ENCODE results near the gene GAS6.

GAS6 gene

GRCh38 chr13:113901642-113902041 lies 37.8 kb upstream of the GAS6 start:
- TF ChIP-seq TOX (CRISPR knock-in tag; IDR thresholded peaks at IDR 0.05; ENCODE audit: borderline replicate concordance) (no peak), ZC3H10 (CRISPR knock-in tag; IDR thresholded peaks at IDR 0.05) (no peak), ARNTL (CRISPR knock-in tag; IDR thresholded peaks at IDR 0.05; ENCODE audit: borderline replicate concordance, low read depth) (no peak), ZFP3 (CRISPR knock-in tag; IDR thresholded peaks at IDR 0.05) (no peak)

DNA sequence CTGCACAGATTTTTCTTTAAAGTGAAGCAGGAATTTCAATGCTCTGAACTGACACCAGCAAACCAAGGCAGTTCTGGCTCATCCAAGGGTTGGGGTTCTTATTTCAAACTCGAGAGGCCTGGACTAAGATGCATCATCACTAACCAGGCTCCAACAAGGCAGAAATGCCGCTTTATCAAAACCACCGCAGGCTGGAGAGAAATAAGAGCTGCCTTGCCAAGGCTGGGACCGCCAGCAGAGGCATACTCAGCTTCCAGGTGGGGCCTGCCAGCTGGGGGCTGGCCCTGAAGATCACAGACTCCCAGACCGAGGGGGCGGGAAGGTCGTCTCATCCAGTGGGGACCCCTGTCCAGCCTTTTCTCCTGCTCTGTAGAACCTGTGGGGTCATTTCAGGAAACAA lies 37.4 kb upstream of the GAS6 start:
- no peak for ATAC-seq
- TF ChIP-seq, protein P1, sequence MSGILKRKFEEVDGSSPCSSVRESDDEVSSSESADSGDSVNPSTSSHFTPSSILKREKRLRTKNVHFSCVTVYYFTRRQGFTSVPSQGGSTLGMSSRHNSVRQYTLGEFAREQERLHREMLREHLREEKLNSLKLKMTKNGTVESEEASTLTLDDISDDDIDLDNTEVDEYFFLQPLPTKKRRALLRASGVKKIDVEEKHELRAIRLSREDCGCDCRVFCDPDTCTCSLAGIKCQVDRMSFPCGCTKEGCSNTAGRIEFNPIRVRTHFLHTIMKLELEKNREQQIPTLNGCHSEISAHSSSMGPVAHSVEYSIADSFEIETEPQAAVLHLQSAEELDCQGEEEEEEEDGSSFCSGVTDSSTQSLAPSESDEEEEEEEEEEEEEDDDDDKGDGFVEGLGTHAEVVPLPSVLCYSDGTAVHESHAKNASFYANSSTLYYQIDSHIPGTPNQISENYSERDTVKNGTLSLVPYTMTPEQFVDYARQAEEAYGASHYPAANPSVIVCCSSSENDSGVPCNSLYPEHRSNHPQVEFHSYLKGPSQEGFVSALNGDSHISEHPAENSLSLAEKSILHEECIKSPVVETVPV (CRISPR knock-in tag; IDR thresholded peaks at IDR 0.05) = no peak
- no peak for TF ChIP-seq SNAI2 (CRISPR knock-in tag; IDR thresholded peaks at IDR 0.05)
- no peak for TF ChIP-seq POU6F1 (CRISPR knock-in tag; IDR thresholded peaks at IDR 0.05; ENCODE audit: borderline replicate concordance, low read depth)
- no peak for TF ChIP-seq ZFP30 (CRISPR knock-in tag; IDR thresholded peaks at IDR 0.05)
- no peak for TF ChIP-seq ZNF70 (CRISPR knock-in tag; IDR thresholded peaks at IDR 0.05)
- TF ChIP-seq, protein P2, sequence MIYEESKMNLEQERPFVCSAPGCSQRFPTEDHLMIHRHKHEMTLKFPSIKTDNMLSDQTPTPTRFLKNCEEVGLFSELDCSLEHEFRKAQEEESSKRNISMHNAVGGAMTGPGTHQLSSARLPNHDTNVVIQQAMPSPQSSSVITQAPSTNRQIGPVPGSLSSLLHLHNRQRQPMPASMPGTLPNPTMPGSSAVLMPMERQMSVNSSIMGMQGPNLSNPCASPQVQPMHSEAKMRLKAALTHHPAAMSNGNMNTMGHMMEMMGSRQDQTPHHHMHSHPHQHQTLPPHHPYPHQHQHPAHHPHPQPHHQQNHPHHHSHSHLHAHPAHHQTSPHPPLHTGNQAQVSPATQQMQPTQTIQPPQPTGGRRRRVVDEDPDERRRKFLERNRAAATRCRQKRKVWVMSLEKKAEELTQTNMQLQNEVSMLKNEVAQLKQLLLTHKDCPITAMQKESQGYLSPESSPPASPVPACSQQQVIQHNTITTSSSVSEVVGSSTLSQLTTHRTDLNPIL (CRISPR knock-in tag; IDR thresholded peaks at IDR 0.05; ENCODE audit: low read depth) = no peak
- TF ChIP-seq CSDC2 (CRISPR knock-in tag; IDR thresholded peaks at IDR 0.05) = no peak
- no peak for TF ChIP-seq RARB (CRISPR knock-in tag; IDR thresholded peaks at IDR 0.05)
- no peak for TF ChIP-seq GLIS3 (CRISPR knock-in tag; IDR thresholded peaks at IDR 0.05)
- TF ChIP-seq PPARA (CRISPR knock-in tag; IDR thresholded peaks at IDR 0.05; ENCODE audit: borderline replicate concordance) = no peak

More at GRCh38 chr13:113901642-113902041, 37.8 kb upstream of the GAS6 start:
- ATAC-seq = no peak

- TF ChIP-seq PPARA (CRISPR knock-in tag; IDR thresholded peaks at IDR 0.05; ENCODE audit: borderline replicate concordance) (no peak), ESRRG (CRISPR knock-in tag; IDR thresholded peaks at IDR 0.05) (no peak), ISL1 (CRISPR knock-in tag; IDR thresholded peaks at IDR 0.05) (no peak), SNAI2 (CRISPR knock-in tag; IDR thresholded peaks at IDR 0.05) (no peak), ZNF565 (CRISPR knock-in tag; conservative IDR thresholded peaks at IDR 0.05; ENCODE audit: low read depth) (no peak), ARNTL (CRISPR knock-in tag; IDR thresholded peaks at IDR 0.05; ENCODE audit: borderline replicate concordance, low read depth) (no peak), GLIS3 (CRISPR knock-in tag; IDR thresholded peaks at IDR 0.05) (no peak), CSDC2 (CRISPR knock-in tag; IDR thresholded peaks at IDR 0.05) (no peak), ZFP3 (CRISPR knock-in tag; IDR thresholded peaks at IDR 0.05) (no peak)
- TF ChIP-seq, protein P3, sequence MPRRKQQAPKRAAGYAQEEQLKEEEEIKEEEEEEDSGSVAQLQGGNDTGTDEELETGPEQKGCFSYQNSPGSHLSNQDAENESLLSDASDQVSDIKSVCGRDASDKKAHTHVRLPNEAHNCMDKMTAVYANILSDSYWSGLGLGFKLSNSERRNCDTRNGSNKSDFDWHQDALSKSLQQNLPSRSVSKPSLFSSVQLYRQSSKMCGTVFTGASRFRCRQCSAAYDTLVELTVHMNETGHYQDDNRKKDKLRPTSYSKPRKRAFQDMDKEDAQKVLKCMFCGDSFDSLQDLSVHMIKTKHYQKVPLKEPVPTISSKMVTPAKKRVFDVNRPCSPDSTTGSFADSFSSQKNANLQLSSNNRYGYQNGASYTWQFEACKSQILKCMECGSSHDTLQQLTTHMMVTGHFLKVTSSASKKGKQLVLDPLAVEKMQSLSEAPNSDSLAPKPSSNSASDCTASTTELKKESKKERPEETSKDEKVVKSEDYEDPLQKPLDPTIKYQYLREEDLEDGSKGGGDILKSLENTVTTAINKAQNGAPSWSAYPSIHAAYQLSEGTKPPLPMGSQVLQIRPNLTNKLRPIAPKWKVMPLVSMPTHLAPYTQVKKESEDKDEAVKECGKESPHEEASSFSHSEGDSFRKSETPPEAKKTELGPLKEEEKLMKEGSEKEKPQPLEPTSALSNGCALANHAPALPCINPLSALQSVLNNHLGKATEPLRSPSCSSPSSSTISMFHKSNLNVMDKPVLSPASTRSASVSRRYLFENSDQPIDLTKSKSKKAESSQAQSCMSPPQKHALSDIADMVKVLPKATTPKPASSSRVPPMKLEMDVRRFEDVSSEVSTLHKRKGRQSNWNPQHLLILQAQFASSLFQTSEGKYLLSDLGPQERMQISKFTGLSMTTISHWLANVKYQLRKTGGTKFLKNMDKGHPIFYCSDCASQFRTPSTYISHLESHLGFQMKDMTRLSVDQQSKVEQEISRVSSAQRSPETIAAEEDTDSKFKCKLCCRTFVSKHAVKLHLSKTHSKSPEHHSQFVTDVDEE (CRISPR knock-in tag; IDR thresholded peaks at IDR 0.05) = no peak
- TF ChIP-seq, protein P4, sequence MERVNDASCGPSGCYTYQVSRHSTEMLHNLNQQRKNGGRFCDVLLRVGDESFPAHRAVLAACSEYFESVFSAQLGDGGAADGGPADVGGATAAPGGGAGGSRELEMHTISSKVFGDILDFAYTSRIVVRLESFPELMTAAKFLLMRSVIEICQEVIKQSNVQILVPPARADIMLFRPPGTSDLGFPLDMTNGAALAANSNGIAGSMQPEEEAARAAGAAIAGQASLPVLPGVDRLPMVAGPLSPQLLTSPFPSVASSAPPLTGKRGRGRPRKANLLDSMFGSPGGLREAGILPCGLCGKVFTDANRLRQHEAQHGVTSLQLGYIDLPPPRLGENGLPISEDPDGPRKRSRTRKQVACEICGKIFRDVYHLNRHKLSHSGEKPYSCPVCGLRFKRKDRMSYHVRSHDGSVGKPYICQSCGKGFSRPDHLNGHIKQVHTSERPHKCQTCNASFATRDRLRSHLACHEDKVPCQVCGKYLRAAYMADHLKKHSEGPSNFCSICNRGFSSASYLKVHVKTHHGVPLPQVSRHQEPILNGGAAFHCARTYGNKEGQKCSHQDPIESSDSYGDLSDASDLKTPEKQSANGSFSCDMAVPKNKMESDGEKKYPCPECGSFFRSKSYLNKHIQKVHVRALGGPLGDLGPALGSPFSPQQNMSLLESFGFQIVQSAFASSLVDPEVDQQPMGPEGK (CRISPR knock-in tag; IDR thresholded peaks at IDR 0.05; ENCODE audit: borderline replicate concordance) = no peak
- TF ChIP-seq, protein P1 (CRISPR knock-in tag; IDR thresholded peaks at IDR 0.05) = no peak
- no peak for ATAC-seq
Measured at GRCh38 chr13:113900646-113901045, 36.8 kb upstream of the GAS6 start.

Measured in SK-N-SH treated with all-trans-retinoic acid at 6 μM for 48 hours (cell line).